OCI-LY7 (cell line): ENCODE measurements around the gene TMEM182. TPM values are rescaled to one million over a fixed set of nuclear protein-coding genes. Genes with fewer than 3 reads are reported as not detected.

ENCODE experiments used
- BruUV-seq: library from RNA; stranded (reverse); fragments of 400-500 nt; replicated peaks from 2 replicates; lab custom pipeline; 2021; lab: Mats Ljungman, UMichigan
- CTCF ChIA-PET: fragments of 300-600 bp; sonication (Branson Sonifier 250); formaldehyde crosslinking; loops from one replicate; lab custom pipeline; 2022; ENCODE audit warnings: antibody characterized with exemption; ENCODE audit not compliant: unreplicated experiment; lab: Charles Lee
- POLR2A ChIA-PET: fragments of 300-600 bp; sonication (Branson Sonifier 250); formaldehyde crosslinking; loops from one replicate; lab custom pipeline; 2022; ENCODE audit warnings: antibody characterized with exemption; lab: Charles Lee
- DNase-seq: peaks from one replicate; pipeline ENCODE4 v3.0.0-alpha.2; 2015; ENCODE audit warnings: low spot score
- H2AFZ ChIP-seq: fragments of 200-600 bp; sonication (generic), shearing (Covaris generic); 2 replicates; pipeline ENCODE4 v1.6.1; 2014; ENCODE audit warnings: mild to moderate bottlenecking, antibody characterized with exemption, low read length, moderate library complexity
- H3K27ac ChIP-seq: fragments of 200-600 bp; sonication (generic); 2 replicates; pipeline ENCODE4 v1.5.1; 2014; ENCODE audit warnings: mixed run types, low read depth, mild to moderate bottlenecking, moderate library complexity, low read length, inconsistent platforms; ENCODE audit not compliant: poor library complexity, severe bottlenecking
- H3K36me3 ChIP-seq: fragments of 200-600 bp; sonication (generic); 2 replicates; pipeline ENCODE4 v1.6.1; 2014; ENCODE audit warnings: mild to moderate bottlenecking, antibody characterized with exemption, low read length, moderate library complexity, mixed read lengths; ENCODE audit not compliant: insufficient read depth
- H3K4me1 ChIP-seq: fragments of 200-600 bp; sonication (generic); 2 replicates; pipeline ENCODE4 v1.5.1; 2014; ENCODE audit warnings: mild to moderate bottlenecking, low read length; ENCODE audit not compliant: insufficient read depth, poor library complexity, severe bottlenecking
- H3K4me2 ChIP-seq: fragments of 200-600 bp; sonication (generic); 2 replicates; pipeline ENCODE4 v1.6.1; 2014; ENCODE audit warnings: mild to moderate bottlenecking, low read length
- H3K4me3 ChIP-seq: fragments of 200-600 bp; sonication (generic); 2 replicates; pipeline ENCODE4 v1.5.1; 2014; ENCODE audit warnings: mild to moderate bottlenecking, low read depth, low read length; ENCODE audit not compliant: poor library complexity, severe bottlenecking
- H3K79me2 ChIP-seq: fragments of 200-600 bp; sonication (generic); 2 replicates; pipeline ENCODE4 v1.6.1; 2016; ENCODE audit warnings: low read depth, mild to moderate bottlenecking, low read length, moderate library complexity, mixed read lengths; ENCODE audit not compliant: insufficient read depth
- H3K9me2 ChIP-seq: fragments of 200-600 bp; sonication (generic); 2 replicates; pipeline ENCODE4 v1.6.1; 2016; ENCODE audit warnings: mild to moderate bottlenecking, low read length, mixed read lengths; ENCODE audit not compliant: insufficient read depth
- H3K9me3 ChIP-seq: fragments of 200-600 bp; sonication (generic); 2 replicates; pipeline ENCODE4 v1.6.1; 2014; ENCODE audit warnings: mild to moderate bottlenecking, mixed run types, low read length, mixed read lengths
- H4K20me1 ChIP-seq: fragments of 200-600 bp; sonication (generic); 2 replicates; pipeline ENCODE4 v1.6.1; 2014; ENCODE audit warnings: mild to moderate bottlenecking, antibody characterized with exemption, low read length, moderate library complexity, mixed read lengths; ENCODE audit not compliant: insufficient read depth
- EZH2phosphoT487 ChIP-seq: fragments of 200-600 bp; sonication (generic); IDR thresholded peaks from 2 replicates; pipeline ENCODE4 v1.6.1; 2018; ENCODE audit warnings: low read depth, borderline replicate concordance, mild to moderate bottlenecking, mixed run types, antibody characterized with exemption, low read length, moderate library complexity, mixed read lengths
- intact Hi-C: fragments of 100-400 bp; cut with micrococcal nuclease; formaldehyde crosslinking; loops from one replicate; pipeline ENCODE4 v1.10.0; 2022; ENCODE audit not compliant: unreplicated experiment
- total RNA-seq, 2 experiments: library from RNA; depleted of rRNA in 1 of 2; stranded (reverse); fragments of >200 nt in 1 of 2; shearing (Covaris generic) in 1 of 2; gene quantifications; 2 replicates each; pipeline ENCODE4 v1.2.3, GENCODE V29; 2014 to 2022
- TF ChIP-seq, protein P1 (sequence below): fragments of 200-600 bp; sonication (generic); conservative IDR thresholded peaks from 2 replicates; pipeline ENCODE4 v1.5.1; 2014; ENCODE audit warnings: mild to moderate bottlenecking, antibody characterized with exemption, low read length, moderate library complexity, mixed read lengths

Gene TMEM182
- total RNA-seq, 2 experiments from 2014 or later: 2.1 to 3.2 TPM

DNA sequence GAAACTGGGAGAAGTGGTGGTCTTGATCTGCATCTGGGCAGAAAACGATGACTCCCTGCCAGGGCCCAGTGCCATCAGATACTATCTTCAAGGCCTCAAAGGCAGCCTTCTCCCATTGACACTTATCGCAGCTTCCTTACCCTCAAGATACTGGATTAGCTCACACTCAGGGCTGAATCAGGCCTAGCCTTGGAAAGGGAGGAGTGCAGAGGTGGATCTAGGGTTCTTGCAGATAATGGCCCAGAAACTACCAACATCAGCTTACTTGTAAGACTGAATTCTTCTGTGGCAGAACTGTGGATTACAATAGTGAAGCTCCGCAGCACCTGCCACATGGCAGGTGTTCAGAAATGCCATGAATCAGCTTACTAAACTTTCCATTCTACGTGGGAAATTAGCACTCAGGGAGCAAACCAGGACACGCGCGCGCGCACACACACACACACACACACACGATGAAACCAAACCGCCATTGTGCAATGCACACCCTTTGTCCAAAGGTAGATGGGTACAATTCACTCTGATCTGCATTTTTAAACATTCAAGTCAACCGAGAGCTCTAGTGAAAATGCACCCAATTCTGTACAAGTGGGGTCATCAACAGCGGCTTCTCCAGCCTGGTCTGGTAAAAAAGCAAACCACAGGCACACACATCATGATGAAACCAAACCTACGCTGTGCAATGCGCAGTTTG is 26.3 kb upstream of the TMEM182 start:
- ChIA-PET POLR2A (interaction anchor here (0.9 to 1.6 kb wide), 3 partner anchors 11 to 31 kb away, joined by 3 to 6 read pairs (median 5); no protein-coding TSS in a partner anchor), CTCF (interaction anchor here (1.1 kb wide), 1 partner anchor 18 kb away, joined by 3 read pairs; no protein-coding TSS in a partner anchor)
- H3K79me2 ChIP-seq: peaks cover 4% of the 10 kb centered on the region
- DNase-seq: no peak
- TF ChIP-seq, protein P1, sequence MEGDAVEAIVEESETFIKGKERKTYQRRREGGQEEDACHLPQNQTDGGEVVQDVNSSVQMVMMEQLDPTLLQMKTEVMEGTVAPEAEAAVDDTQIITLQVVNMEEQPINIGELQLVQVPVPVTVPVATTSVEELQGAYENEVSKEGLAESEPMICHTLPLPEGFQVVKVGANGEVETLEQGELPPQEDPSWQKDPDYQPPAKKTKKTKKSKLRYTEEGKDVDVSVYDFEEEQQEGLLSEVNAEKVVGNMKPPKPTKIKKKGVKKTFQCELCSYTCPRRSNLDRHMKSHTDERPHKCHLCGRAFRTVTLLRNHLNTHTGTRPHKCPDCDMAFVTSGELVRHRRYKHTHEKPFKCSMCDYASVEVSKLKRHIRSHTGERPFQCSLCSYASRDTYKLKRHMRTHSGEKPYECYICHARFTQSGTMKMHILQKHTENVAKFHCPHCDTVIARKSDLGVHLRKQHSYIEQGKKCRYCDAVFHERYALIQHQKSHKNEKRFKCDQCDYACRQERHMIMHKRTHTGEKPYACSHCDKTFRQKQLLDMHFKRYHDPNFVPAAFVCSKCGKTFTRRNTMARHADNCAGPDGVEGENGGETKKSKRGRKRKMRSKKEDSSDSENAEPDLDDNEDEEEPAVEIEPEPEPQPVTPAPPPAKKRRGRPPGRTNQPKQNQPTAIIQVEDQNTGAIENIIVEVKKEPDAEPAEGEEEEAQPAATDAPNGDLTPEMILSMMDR: no peak
- TF ChIP-seq EZH2phosphoT487: no peak
- peak overlapping the region; percentile 85 for H3K4me2 ChIP-seq
- intact Hi-C loops: no loop called here
- H3K4me3 ChIP-seq: peak overlapping the region; percentile 88
- peaks cover 13% of the 10 kb centered on the region; the same call in 1 of the 2 replicates for H3K36me3 ChIP-seq
- H3K9me2 ChIP-seq: no peaks in the 10 kb centered on the region
- H3K9me3 ChIP-seq: no peaks in the 10 kb centered on the region
- BruUV-seq: no TSS peak
- H3K4me1 ChIP-seq: peaks cover 13% of the 10 kb centered on the region
- H2AFZ ChIP-seq: peak overlapping the region; percentile 97; the same call in 1 of the 2 replicates
- H4K20me1 ChIP-seq: no peaks in the 10 kb centered on the region
- no peak overlapping the region for H3K27ac ChIP-seq

DNA sequence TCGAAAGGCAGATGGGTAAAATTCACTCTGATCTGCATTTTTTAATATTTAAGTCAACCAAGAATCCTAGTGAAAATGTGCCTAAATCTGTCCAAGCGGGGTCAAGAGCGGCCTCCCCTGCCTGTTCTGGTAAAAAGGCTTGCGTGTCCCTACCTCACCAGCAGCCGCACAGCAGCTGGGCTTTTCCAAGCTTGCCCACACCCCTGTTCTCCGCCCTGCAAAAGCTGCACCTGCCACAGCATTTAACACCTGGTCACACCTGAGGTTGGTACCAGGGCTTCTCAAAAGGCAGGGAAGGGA is 25.8 kb upstream of the TMEM182 start:
- Histone ChIP-seq H3K36me3 (peaks cover 9% of the 10 kb centered on the region; the same call in 1 of the 2 replicates), H3K9me2 (no peaks in the 10 kb centered on the region), H2AFZ (peak overlapping the region; percentile 97), H3K79me2 (peaks cover 4% of the 10 kb centered on the region), H4K20me1 (no peaks in the 10 kb centered on the region), H3K4me3 (peak overlapping the region; percentile 88), H3K4me1 (peaks cover 13% of the 10 kb centered on the region), H3K4me2 (peak overlapping the region; percentile 85), H3K9me3 (no peaks in the 10 kb centered on the region), H3K27ac (no peak overlapping the region)
- POLR2A ChIA-PET: interaction anchor here (0.9 to 1.6 kb wide), 5 partner anchors 11 to 30 kb away, joined by 3 to 6 read pairs (median 5); no protein-coding TSS in a partner anchor
- BruUV-seq: no TSS peak
- no peak for TF ChIP-seq EZH2phosphoT487
- TF ChIP-seq, protein P1: no peak
- CTCF ChIA-PET: interaction anchor here (1.1 kb wide), 1 partner anchor 18 kb away, joined by 3 read pairs; no protein-coding TSS in a partner anchor
- intact Hi-C loops: no loop called here
- peak; percentile 30 for DNase-seq
